HG03196 (cell line): ENCODE data around the gene DNAJB8.

Experiments
- ATAC-seq: cut with Tn5 transposase; IDR thresholded peaks from one replicate; pipeline ENCODE4 v1.9.1; 2021; ENCODE audit not compliant: unreplicated experiment

DNAJB8 gene

GRCh38 chr3:128468285-128468790 lies 1.6 kb upstream of the DNAJB8 start:
- no peak for ATAC-seq

DNA sequence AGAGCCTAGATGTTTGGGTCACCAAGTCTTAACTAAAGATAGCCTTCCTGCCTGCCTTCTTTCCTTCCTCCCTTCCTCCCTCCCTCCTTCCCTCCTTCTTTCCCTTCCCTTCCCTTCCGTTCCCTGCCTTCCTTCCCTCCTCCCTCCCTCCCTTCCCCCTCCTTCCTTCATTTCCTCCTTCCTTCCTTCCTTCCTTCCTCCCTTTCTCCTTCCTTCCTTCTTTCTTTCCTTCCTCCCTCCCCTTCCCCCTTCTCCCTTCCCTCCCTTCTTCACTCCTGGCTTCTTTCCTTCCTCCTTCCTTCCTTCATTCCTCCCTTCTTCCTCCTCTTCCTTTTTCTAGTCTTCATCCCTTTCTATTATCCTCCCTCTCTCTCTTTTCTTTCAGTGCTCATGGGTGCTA lies 2.0 kb downstream of the DNAJB8 start:
- no peak for ATAC-seq

GRCh38 chr3:128464188-128464587 lies 2.5 kb downstream of the DNAJB8 start:
- ATAC-seq: no peak

DNA sequence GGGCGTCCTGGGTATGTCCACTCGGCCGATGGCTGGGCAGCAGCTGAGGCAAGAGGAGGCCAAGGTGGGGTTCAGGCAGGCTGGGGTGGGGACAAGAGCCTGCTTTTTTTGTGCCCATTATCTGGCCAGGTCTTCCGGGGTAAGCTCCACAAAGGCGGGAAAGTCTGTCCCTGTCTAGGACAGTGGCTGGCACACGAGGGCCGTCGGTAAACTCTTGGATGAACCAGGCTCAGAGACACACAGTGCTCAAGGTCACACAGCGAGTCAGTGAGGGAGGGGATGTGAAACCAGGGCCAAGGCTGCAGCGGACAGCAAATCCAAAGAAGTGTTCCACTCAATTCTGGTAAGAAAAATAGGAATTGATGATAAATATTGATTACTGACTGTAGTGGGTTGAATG lies 2.9 kb downstream of the DNAJB8 start:
- no peak for ATAC-seq

GRCh38 chr3:128463354-128463753 lies 3.3 kb downstream of the DNAJB8 start:
- ATAC-seq: no peak

GRCh38 chr3:128462931-128463330 lies 3.8 kb downstream of the DNAJB8 start:
- ATAC-seq: no peak

GRCh38 chr3:128462341-128462910 lies 4.3 kb downstream of the DNAJB8 start:
- no peak for ATAC-seq

DNA sequence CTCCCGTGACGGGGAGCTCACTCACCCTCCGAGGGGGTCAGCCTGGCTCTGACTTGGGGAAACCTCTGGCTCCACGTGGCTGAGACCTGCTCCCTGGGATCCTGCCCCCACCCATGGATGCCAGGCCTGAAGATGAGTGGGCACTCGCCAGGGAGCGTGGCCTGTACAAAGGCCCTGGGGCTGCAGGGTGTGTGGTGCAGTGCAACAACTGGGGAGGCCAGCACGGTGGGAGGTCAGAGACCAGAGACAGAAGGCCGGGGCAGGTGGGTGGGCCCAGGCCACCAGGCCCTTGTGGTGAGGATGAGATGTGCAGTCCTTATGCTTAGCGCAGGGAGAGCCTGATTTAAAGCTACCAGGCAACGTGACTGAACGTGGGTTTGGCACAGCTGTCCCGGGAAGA lies 5.0 kb downstream of the DNAJB8 start:
- ATAC-seq: no peak

- ATAC-seq: no peak
Observed at GRCh38 chr3:128459461-128459820, 7.2 kb downstream of the DNAJB8 start.

DNA sequence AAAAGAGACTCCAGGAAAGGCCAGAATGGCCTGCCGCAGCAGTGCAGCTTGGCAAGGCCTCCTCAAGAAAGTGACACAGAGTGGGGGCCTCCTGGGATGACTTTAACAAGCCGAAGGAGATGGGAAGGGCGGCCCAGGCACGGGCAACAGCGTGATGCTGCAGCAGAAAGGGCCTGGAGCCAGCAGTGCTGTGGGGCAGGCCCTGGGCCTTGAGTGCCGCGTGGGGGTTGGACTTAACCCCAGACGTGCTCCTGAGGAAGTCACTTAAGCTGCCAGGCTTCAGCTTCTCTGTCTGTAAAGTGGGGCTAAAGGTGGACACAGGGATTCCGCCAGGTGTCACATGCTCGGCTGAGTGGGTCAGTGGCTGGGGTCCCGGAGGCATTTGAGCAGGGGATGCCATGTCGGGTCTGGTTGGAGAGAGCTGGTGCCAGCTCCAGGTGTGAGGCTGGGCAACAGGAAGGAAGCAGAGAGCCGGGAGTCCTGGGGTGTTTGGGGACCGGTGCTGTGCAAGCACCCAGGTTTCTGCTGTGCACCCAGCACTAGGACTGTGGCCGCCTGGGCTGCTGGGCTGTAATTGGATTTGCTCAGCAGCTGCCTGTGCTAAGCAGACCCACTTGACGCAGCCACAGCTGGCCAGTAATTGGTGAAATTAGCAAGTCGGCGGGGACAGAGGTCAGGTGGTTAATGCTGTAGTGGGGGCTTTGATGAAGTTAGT lies 7.8 kb downstream of the DNAJB8 start:
- no peak for ATAC-seq

GRCh38 chr3:128457937-128458336 lies 8.8 kb downstream of the DNAJB8 start:
- ATAC-seq: no peak

GRCh38 chr3:128456776-128457715 lies 9.6 kb downstream of the DNAJB8 start:
- no peak for ATAC-seq

DNA sequence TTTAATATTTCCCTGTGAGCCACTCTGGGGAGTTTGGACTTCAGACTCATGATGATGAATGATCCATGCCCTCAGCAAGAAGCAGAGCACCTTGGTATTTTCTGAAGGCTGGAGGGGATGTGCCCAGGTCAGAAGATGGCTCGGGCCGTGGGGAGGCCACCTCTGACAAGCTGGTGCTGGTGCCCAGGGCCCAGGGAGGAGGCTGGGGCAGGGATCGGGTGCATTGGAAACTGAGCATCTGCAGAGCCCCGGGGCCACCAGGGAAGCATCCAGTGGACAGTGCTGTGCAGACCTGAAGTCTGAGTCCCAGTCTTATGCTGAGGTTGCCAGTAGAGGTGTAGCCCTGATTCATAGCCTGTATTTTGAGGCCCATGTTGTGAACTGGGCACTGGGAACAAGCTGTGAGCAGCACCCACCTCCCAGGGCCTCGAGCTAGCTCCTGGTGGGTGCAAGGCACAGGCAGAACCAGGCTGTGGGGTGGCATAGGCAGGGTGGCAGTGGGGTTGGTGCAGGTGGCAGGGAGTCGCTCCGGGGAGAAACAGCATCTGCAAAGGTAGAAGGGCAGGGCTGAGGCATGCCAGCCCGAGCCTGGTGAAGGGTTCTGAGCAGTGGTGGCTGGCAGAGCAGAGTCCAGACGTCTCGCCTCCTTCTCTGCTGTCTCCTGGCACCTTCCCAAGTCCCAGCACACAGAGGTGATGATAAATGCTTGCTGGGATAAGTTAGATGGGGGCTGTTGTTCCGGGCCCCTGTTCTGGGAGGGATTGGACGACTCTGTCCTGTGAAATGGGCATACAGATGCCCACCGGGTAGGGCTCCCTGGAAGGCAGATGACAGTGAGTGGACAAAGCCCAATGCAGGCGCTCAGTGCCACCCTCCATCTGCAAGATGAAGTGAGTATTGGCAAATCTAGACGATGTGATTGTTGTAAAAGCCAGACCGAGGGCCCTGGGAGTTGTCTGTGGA lies 10.6 kb downstream of the DNAJB8 start:
- no peak for ATAC-seq

- ATAC-seq: no peak
Observed at GRCh38 chr3:128455116-128455515, 11.6 kb downstream of the DNAJB8 start.

GRCh38 chr3:128454310-128454618 lies 12.4 kb downstream of the DNAJB8 start:
- ATAC-seq: no peak

DNA sequence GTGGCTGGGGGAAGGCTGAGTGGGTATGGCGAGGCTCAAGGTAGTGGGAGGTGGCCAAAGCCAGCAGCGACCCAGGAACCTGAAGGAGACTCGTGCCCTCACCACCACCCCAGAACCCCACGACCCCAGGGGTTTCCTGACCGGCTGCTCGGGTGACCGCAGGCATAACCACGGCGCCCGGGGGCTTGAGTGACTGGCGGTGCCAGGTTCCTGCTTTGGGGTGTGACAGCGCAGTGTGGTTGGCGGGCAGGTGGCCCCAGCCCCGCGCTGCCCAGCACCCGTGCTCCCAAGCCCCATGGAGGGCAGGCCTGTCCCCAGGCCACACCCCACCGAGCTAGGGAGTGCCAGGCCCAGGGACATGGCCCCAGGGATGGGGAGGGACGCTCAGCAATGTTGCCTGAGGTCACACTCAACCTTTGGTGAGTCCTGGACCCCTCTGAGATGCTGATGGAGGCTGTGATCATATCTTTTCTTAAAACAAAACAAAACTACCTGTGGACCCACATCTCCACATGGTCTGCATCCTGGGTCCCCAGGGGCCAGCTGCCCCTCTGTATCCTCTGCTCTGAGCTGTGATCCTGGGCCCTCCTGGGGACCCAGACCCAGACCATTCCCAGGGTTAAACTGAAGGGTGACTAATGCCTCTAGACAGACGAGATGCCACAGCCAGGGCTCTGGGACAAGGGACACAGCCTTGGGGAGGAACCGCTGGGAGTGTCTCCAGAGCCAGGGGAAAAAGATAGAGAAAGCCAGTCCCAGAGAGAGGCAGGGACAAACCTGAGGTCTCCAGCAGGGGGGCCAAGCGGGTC lies 13.0 kb downstream of the DNAJB8 start:
- ATAC-seq: no peak

DNA sequence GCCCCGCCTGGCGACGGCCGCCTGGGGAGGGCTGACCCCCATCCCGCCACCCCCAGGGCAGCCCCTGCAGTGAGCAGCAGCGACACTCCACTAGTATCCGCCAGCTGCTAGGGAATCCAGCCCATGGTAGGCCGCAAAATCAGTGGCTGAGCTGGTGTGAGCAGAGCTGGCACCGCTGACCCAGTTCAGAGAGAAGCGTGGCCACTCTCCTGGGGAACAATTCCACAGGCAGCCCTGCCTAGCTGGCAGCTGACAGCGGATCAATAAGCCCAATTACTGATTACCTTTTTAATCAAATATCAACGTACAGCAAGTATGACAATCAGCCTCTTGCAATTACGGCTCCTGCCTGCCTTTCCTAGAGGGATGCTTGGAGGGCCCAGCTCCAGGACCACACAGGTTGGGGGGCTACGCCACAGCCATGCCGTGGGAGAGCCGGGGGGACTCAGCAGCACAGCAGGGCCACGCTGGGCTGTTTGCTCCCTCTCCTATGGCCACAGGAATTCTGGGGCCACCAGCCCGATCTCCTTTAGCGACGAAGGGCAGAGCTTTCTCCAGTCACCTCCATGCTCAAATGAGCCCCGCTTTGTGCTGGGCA lies 13.9 kb downstream of the DNAJB8 start:
- ATAC-seq: no peak

GRCh38 chr3:128452120-128452519 lies 14.6 kb downstream of the DNAJB8 start:
- ATAC-seq: no peak

- ATAC-seq: no peak
Observed at GRCh38 chr3:128449111-128449638, 17.5 kb downstream of the DNAJB8 start.
